WTC11 (cell line): ENCODE data around the gene MTUS2. TPM values are rescaled to one million over a fixed set of nuclear protein-coding genes. Genes with fewer than 3 reads are reported as not detected.

Source experiments
- ATAC-seq: fragments of 200-7000 bp; cut with Tn5 transposase; 2 replicates; pipeline ENCODE4 v1.10.0; 2021; ENCODE audit warnings: mild to moderate bottlenecking, moderate library complexity
- CTCF ChIA-PET: fragments of 300-600 bp; sonication (Branson Sonifier 250); formaldehyde crosslinking; loops from one replicate; lab custom pipeline; 2021; ENCODE audit warnings: antibody characterized with exemption; lab: Charles Lee
- POLR2A ChIA-PET: fragments of 350-600 bp; sonication (Branson Sonifier 250); formaldehyde crosslinking; loops from one replicate; lab custom pipeline; 2021; ENCODE audit warnings: antibody characterized with exemption; lab: Charles Lee
- DNase-seq: peaks from one replicate; pipeline ENCODE4 v3.0.0; 2021; ENCODE audit warnings: low spot score
- H3K27ac Mint-ChIP-seq: 2 replicates; pipeline ENCODE4 v1.8.0; 2021; ENCODE audit warnings: mixed read lengths
- H3K27me3 Mint-ChIP-seq: 2 replicates; pipeline ENCODE4 v1.8.0; 2021; ENCODE audit warnings: low read depth, mild to moderate bottlenecking, moderate library complexity, mixed read lengths
- H3K36me3 Mint-ChIP-seq: 2 replicates; pipeline ENCODE4 v1.8.0; 2021; ENCODE audit warnings: mixed read lengths
- H3K4me1 Mint-ChIP-seq: 2 replicates; pipeline ENCODE4 v1.8.0; 2022; ENCODE audit warnings: mixed read lengths
- H3K4me3 Mint-ChIP-seq: 2 replicates; pipeline ENCODE4 v1.8.0; 2021; ENCODE audit warnings: mild to moderate bottlenecking, moderate library complexity, mixed read lengths
- H3K9me3 Mint-ChIP-seq: 2 replicates; pipeline ENCODE4 v1.8.0; 2021; ENCODE audit warnings: mixed read lengths
- ELF4 ChIP-seq: sonication (generic); formaldehyde crosslinking; IDR thresholded peaks from 2 replicates; pipeline ENCODE4 v1.8.1; 2022; ENCODE audit warnings: low read depth, mild to moderate bottlenecking, moderate library complexity, missing genetic modification reagents
- FOXK1 ChIP-seq: sonication (generic); formaldehyde crosslinking; IDR thresholded peaks from 2 replicates; pipeline ENCODE4 v1.8.0; 2022; ENCODE audit warnings: mild to moderate bottlenecking, moderate library complexity, missing genetic modification reagents
- JUN ChIP-seq: sonication (generic); formaldehyde crosslinking; IDR thresholded peaks from 2 replicates; pipeline ENCODE4 v1.8.0; 2023; ENCODE audit warnings: mild to moderate bottlenecking, missing genetic modification reagents
- MYBL2 ChIP-seq: sonication (generic); formaldehyde crosslinking; IDR thresholded peaks from 2 replicates; pipeline ENCODE4 v1.8.1; 2023; ENCODE audit warnings: mild to moderate bottlenecking, moderate library complexity, missing genetic modification reagents
- NFATC4 ChIP-seq: fragments of 250-450 bp; sonication (Bioruptor Pico); IDR thresholded peaks from 2 replicates; pipeline ENCODE4 v1.9.0; 2021; ENCODE audit warnings: mild to moderate bottlenecking
- NR1H2 ChIP-seq: sonication (generic); formaldehyde crosslinking; IDR thresholded peaks from 2 replicates; pipeline ENCODE4 v1.9.0; 2021; ENCODE audit warnings: mild to moderate bottlenecking, moderate library complexity, missing genetic modification reagents
- TEAD1 ChIP-seq: sonication (generic); formaldehyde crosslinking; IDR thresholded peaks from 2 replicates; pipeline ENCODE4 v1.8.0; 2022; ENCODE audit warnings: mild to moderate bottlenecking, missing genetic modification reagents
- TP53 ChIP-seq: sonication (generic); formaldehyde crosslinking; IDR thresholded peaks from 2 replicates; pipeline ENCODE4 v1.8.1; 2023; ENCODE audit warnings: mild to moderate bottlenecking, missing genetic modification reagents
- ZNF121 ChIP-seq: sonication (generic); formaldehyde crosslinking; IDR thresholded peaks from 2 replicates; pipeline ENCODE4 v1.8.0; 2023; ENCODE audit warnings: missing genetic modification reagents
- ZNF219 ChIP-seq: sonication (generic); formaldehyde crosslinking; IDR thresholded peaks from 2 replicates; pipeline ENCODE4 v1.8.0; 2023; ENCODE audit warnings: missing genetic modification reagents, mild to moderate bottlenecking, borderline replicate concordance
- ZNF317 ChIP-seq: sonication (generic); formaldehyde crosslinking; IDR thresholded peaks from 2 replicates; pipeline ENCODE4 v1.8.1; 2023; ENCODE audit warnings: low read depth, mild to moderate bottlenecking, moderate library complexity, missing genetic modification reagents, borderline replicate concordance
- ZNF396 ChIP-seq: fragments of 250-450 bp; sonication (Bioruptor Pico); IDR thresholded peaks from 2 replicates; pipeline ENCODE4 v1.8.0; 2021; ENCODE audit warnings: mild to moderate bottlenecking, moderate library complexity, borderline replicate concordance
- total RNA-seq: library from RNA; stranded (reverse); gene quantifications from 3 replicates; pipeline ENCODE4 v1.2.3, GENCODE V29; 2021
- TF ChIP-seq, protein P1 (sequence below): sonication (generic); formaldehyde crosslinking; IDR thresholded peaks from 2 replicates; pipeline ENCODE4 v1.8.1; 2022; ENCODE audit warnings: mild to moderate bottlenecking, moderate library complexity, missing genetic modification reagents
- TF ChIP-seq, protein P2 (sequence below): sonication (generic); formaldehyde crosslinking; IDR thresholded peaks from 2 replicates; pipeline ENCODE4 v1.8.1; 2023; ENCODE audit warnings: mild to moderate bottlenecking, moderate library complexity, missing genetic modification reagents
- TF ChIP-seq, protein P3 (sequence below): sonication (generic); formaldehyde crosslinking; IDR thresholded peaks from 2 replicates; pipeline ENCODE4 v1.8.0; 2022; ENCODE audit warnings: missing genetic modification reagents

Gene MTUS2
- total RNA-seq, 1 experiment from 2014 or later, result 0.22 TPM

DNA sequence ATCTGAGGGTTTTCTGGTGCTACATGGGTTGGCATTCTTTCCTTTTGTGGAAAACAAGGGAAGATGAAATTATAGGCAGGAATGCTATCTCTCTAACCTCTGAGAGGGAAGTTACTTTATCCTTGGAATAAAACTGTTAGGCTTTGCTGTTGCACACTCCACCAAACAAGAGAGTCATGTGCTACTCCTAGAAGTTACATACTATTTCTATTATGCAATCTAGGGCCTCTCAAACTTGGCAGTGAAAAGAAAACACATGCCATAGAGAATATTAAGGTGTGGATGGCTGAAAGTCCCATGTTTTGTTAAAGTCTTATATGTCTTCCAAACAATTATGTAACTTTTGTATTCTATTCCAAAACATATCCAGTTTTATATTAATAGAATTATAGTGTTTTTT is 407.4 kb downstream of the MTUS2 start:
- ATAC-seq (no peak), DNase-seq (no peak)
- Mint-ChIP-seq H3K27ac (no peak overlapping the region), H3K4me1 (no peaks in the 10 kb centered on the region), H3K27me3 (peaks cover 3% of the 10 kb centered on the region; the same call in 1 of the 2 replicates), H3K9me3 (peaks cover 13% of the 10 kb centered on the region), H3K4me3 (no peak overlapping the region), H3K36me3 (peaks cover 9% of the 10 kb centered on the region; the same call in 1 of the 2 replicates)
- ChIA-PET CTCF (no interaction called here), POLR2A (interaction anchor here (0.9 kb wide), 1 partner anchor 12 kb away, joined by 3 read pairs; no protein-coding TSS in a partner anchor)
- TF ChIP-seq NFATC4 (CRISPR knock-in tag) (no peak), TEAD1 (CRISPR knock-in tag) (no peak), ZNF121 (CRISPR knock-in tag) (no peak), FOXK1 (CRISPR knock-in tag) (no peak), ELF4 (CRISPR knock-in tag) (no peak), MYBL2 (CRISPR knock-in tag) (no peak), JUN (CRISPR knock-in tag) (no peak), NR1H2 (CRISPR knock-in tag) (no peak), ZNF396 (CRISPR knock-in tag) (no peak), ZNF219 (CRISPR knock-in tag) (no peak), ZNF317 (CRISPR knock-in tag) (no peak), TP53 (CRISPR knock-in tag) (no peak)
- TF ChIP-seq, protein P1, sequence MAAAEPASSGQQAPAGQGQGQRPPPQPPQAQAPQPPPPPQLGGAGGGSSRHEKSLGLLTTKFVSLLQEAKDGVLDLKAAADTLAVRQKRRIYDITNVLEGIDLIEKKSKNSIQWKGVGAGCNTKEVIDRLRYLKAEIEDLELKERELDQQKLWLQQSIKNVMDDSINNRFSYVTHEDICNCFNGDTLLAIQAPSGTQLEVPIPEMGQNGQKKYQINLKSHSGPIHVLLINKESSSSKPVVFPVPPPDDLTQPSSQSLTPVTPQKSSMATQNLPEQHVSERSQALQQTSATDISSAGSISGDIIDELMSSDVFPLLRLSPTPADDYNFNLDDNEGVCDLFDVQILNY (CRISPR knock-in tag), result no peak
- TF ChIP-seq, protein P2, sequence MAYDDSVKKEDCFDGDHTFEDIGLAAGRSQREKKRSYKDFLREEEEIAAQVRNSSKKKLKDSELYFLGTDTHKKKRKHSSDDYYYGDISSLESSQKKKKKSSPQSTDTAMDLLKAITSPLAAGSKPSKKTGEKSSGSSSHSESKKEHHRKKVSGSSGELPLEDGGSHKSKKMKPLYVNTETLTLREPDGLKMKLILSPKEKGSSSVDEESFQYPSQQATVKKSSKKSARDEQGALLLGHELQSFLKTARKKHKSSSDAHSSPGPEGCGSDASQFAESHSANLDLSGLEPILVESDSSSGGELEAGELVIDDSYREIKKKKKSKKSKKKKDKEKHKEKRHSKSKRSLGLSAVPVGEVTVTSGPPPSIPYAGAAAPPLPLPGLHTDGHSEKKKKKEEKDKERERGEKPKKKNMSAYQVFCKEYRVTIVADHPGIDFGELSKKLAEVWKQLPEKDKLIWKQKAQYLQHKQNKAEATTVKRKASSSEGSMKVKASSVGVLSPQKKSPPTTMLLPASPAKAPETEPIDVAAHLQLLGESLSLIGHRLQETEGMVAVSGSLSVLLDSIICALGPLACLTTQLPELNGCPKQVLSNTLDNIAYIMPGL (CRISPR knock-in tag), result no peak

DNA sequence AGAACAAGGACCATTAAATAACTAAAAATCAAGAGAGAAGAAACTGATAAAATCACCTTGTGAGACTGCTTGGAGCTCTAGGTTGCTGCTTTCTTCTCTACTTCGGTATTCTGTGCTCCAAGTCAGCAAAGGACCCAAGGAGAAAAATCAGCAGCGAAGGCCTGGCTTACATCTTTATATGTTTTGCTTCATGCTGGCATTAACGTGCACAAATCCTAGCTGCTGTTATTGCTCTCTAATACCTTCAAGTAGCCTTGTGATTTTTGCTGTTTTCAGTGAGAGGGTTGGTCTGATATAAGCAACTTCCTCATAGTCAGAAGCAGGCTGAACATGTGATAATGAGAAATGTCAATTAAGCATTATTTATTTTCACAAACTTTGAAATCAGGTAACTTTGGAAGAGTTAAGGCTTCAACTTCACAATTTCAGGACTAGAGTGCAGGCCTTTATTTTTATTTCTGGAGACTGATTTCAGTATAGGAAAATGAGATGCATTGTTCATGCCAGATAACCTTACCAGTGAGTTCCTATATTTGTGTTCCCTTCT is 410.2 kb downstream of the MTUS2 start:
- Mint-ChIP-seq H3K27me3 (peaks cover 3% of the 10 kb centered on the region; the same call in 1 of the 2 replicates), H3K4me1 (no peaks in the 10 kb centered on the region), H3K36me3 (no peaks in the 10 kb centered on the region), H3K4me3 (no peak overlapping the region), H3K9me3 (no peaks in the 10 kb centered on the region), H3K27ac (no peak overlapping the region)
- ChIA-PET CTCF (interaction anchor here (1.0 kb wide), 1 partner anchor 90 kb away, joined by 3 read pairs; no protein-coding TSS in a partner anchor), POLR2A (no interaction called here)
- TF ChIP-seq NFATC4 (CRISPR knock-in tag) (no peak), ZNF317 (CRISPR knock-in tag) (no peak)
- TF ChIP-seq, protein P3, sequence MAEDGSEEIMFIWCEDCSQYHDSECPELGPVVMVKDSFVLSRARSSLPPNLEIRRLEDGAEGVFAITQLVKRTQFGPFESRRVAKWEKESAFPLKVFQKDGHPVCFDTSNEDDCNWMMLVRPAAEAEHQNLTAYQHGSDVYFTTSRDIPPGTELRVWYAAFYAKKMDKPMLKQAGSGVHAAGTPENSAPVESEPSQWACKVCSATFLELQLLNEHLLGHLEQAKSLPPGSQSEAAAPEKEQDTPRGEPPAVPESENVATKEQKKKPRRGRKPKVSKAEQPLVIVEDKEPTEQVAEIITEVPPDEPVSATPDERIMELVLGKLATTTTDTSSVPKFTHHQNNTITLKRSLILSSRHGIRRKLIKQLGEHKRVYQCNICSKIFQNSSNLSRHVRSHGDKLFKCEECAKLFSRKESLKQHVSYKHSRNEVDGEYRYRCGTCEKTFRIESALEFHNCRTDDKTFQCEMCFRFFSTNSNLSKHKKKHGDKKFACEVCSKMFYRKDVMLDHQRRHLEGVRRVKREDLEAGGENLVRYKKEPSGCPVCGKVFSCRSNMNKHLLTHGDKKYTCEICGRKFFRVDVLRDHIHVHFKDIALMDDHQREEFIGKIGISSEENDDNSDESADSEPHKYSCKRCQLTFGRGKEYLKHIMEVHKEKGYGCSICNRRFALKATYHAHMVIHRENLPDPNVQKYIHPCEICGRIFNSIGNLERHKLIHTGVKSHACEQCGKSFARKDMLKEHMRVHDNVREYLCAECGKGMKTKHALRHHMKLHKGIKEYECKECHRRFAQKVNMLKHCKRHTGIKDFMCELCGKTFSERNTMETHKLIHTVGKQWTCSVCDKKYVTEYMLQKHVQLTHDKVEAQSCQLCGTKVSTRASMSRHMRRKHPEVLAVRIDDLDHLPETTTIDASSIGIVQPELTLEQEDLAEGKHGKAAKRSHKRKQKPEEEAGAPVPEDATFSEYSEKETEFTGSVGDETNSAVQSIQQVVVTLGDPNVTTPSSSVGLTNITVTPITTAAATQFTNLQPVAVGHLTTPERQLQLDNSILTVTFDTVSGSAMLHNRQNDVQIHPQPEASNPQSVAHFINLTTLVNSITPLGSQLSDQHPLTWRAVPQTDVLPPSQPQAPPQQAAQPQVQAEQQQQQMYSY (CRISPR knock-in tag), result no peak
- ATAC-seq, result no peak
- DNase-seq, result no peak
